K562 (cell line): ENCODE measurements around the gene GASK1B. TPM values are rescaled to one million over a fixed set of nuclear protein-coding genes. Genes with fewer than 3 reads are reported as not detected.

ENCODE experiments used
- ATF1 ChIP-seq, 2 experiments: fragments of 450-650 bp in 1 of 2; IDR thresholded peaks; 2 replicates each; pipeline ENCODE4 v1.6.1; 2016; ENCODE audit warnings: missing compliant biosample characterization in 1 of 2, missing genetic modification characterization in 1 of 2
- C11orf30 ChIP-seq: fragments of 450-650 bp; IDR thresholded peaks from 2 replicates; pipeline ENCODE4 v1.6.1; 2016; ENCODE audit warnings: low read depth, mild to moderate bottlenecking
- ELF4 ChIP-seq: fragments of 450-650 bp; formaldehyde crosslinking; IDR thresholded peaks from 2 replicates; pipeline ENCODE4 v1.4.0; 2022; ENCODE audit warnings: missing genetic modification characterization
- FOSL1 ChIP-seq: fragments of 200-800 bp; sonication (Bioruptor generic); conservative IDR thresholded peaks from 2 replicates; pipeline ENCODE4 v1.6.1; 2016; ENCODE audit warnings: missing genetic modification characterization, missing compliant biosample characterization
- PHF20 ChIP-seq: fragments of 450-650 bp; IDR thresholded peaks from 2 replicates; pipeline ENCODE4 v1.6.1; 2018; ENCODE audit not compliant: partially characterized antibody
- RBFOX2 ChIP-seq: fragments of 200-400 bp; formaldehyde crosslinking; IDR thresholded peaks from 2 replicates; pipeline ENCODE4 v1.6.1; 2017; ENCODE audit warnings: low read depth, mild to moderate bottlenecking, low read length, moderate library complexity
- polyA plus RNA-seq, 8 experiments: library from polyadenylated mRNA; depleted of rRNA in 4 of 8; stranded (reverse) in 5 of 8; unstranded in 3 of 8; fragments of >200 nt; fragmentation: Nextera tagmentation in 2 of 8; fragmentation: Illumina TruSeq in 1 of 8; extraction: Ambion mirVana in 2 of 8; extraction: Trizol in 1 of 8; gene quantifications; 2 replicates each; pipeline versions ENCODE4 v1.2.1 to v1.2.3, GENCODE V29; 2011 to 2014; ENCODE audit warnings: inconsistent platforms in 1 of 8, missing spikeins in 1 of 8
- total RNA-seq, 7 experiments: library from RNA; depleted of rRNA in 6 of 7; stranded (reverse); fragments of >200 nt in 6 of 7; fragmentation: Illumina TruSeq in 2 of 7; extraction: Trizol in 2 of 7; gene quantifications; 2 replicates each; pipeline versions ENCODE4 v1.2.1 to v1.2.3, GENCODE V29; 2011 to 2021; ENCODE audit warnings: low replicate concordance in 1 of 7
- TF ChIP-seq, protein P1 (sequence below), 2 experiments: fragments of 450-650 bp; IDR thresholded peaks; 2 replicates each; pipeline ENCODE4 v1.6.1; 2018; ENCODE audit warnings: mild to moderate bottlenecking in 2 of 2, low read depth in 1 of 2; ENCODE audit not compliant: partially characterized antibody in 2 of 2
- TF ChIP-seq, protein P2 (sequence below), 2 experiments: fragments of 450-650 bp; conservative IDR thresholded peaks; 2 replicates each; pipeline ENCODE4 v1.6.1; 2017; ENCODE audit warnings: mild to moderate bottlenecking in 2 of 2, moderate library complexity in 2 of 2
- TF ChIP-seq, protein P3 (sequence below): sonication (generic); formaldehyde crosslinking; IDR thresholded peaks from 2 replicates; pipeline ENCODE4 v1.8.0; 2022; ENCODE audit warnings: missing genetic modification reagents, mild to moderate bottlenecking, borderline replicate concordance
- TF ChIP-seq, protein P4 (sequence below), 2 experiments: IDR thresholded peaks; 2 replicates each; pipeline ENCODE4 v1.6.1; 2011; ENCODE audit warnings: borderline replicate concordance in 1 of 2, control low read depth in 1 of 2, low read depth in 1 of 2, low read length in 1 of 2, mild to moderate bottlenecking in 1 of 2, mixed read lengths in 1 of 2, moderate library complexity in 1 of 2; ENCODE audit not compliant: insufficient read depth in 1 of 2, insufficient read length in 1 of 2, poor library complexity in 1 of 2, severe bottlenecking in 1 of 2; ENCODE audit errors: extremely low read depth in 1 of 2
- TF ChIP-seq, protein P5 (sequence below), 2 experiments: fragments of 450-650 bp in 1 of 2; IDR thresholded peaks; 2 replicates each; pipeline ENCODE4 v1.6.1; 2011 to 2017; ENCODE audit warnings: low read depth in 2 of 2, antibody characterized with exemption in 1 of 2, borderline replicate concordance in 1 of 2, low read length in 1 of 2, mild to moderate bottlenecking in 1 of 2, mixed read lengths in 1 of 2; ENCODE audit not compliant: control insufficient read depth in 1 of 2
- TF ChIP-seq, protein P6 (sequence below): fragments of 450-650 bp; IDR thresholded peaks from 2 replicates; pipeline ENCODE4 v1.6.1; 2016; ENCODE audit warnings: mild to moderate bottlenecking

GASK1B gene
- total and polyA plus RNA-seq, 9 of the 15 experiments (the other 6 are each of a cell fraction or from before 2014, with no cell fraction given) = 0.13 to 1.2 (median 0.61) TPM

DNA sequence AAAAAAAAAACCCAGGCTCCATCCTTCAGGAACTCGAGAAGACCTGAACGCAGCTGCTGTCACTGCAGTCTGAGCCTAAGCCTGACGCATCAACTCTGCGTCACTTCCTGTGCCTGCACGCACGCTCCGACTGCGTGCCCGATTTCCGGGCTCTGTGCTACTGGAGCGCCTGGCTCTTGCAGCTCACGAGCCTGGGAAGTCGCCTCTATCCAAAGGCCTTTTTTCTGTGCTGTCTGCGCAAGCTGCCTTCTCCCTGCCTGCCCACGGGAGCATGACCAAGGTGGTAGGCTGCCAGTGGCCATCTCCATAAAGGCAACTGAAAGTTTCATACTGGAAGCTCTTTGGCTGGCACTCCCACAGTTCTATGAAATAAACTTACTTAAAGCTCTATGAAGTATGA lies 9.9 kb upstream of the GASK1B start (continued):
- TF ChIP-seq, protein P1, sequence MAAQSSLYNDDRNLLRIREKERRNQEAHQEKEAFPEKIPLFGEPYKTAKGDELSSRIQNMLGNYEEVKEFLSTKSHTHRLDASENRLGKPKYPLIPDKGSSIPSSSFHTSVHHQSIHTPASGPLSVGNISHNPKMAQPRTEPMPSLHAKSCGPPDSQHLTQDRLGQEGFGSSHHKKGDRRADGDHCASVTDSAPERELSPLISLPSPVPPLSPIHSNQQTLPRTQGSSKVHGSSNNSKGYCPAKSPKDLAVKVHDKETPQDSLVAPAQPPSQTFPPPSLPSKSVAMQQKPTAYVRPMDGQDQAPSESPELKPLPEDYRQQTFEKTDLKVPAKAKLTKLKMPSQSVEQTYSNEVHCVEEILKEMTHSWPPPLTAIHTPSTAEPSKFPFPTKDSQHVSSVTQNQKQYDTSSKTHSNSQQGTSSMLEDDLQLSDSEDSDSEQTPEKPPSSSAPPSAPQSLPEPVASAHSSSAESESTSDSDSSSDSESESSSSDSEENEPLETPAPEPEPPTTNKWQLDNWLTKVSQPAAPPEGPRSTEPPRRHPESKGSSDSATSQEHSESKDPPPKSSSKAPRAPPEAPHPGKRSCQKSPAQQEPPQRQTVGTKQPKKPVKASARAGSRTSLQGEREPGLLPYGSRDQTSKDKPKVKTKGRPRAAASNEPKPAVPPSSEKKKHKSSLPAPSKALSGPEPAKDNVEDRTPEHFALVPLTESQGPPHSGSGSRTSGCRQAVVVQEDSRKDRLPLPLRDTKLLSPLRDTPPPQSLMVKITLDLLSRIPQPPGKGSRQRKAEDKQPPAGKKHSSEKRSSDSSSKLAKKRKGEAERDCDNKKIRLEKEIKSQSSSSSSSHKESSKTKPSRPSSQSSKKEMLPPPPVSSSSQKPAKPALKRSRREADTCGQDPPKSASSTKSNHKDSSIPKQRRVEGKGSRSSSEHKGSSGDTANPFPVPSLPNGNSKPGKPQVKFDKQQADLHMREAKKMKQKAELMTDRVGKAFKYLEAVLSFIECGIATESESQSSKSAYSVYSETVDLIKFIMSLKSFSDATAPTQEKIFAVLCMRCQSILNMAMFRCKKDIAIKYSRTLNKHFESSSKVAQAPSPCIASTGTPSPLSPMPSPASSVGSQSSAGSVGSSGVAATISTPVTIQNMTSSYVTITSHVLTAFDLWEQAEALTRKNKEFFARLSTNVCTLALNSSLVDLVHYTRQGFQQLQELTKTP (IDR thresholded peaks at IDR 0.05; ENCODE audit: low read depth in 1 of 2, partially characterized antibody in 2 of 2) = peak in 1 of 2 experiments; percentile 24
- TF ChIP-seq, protein P2, sequence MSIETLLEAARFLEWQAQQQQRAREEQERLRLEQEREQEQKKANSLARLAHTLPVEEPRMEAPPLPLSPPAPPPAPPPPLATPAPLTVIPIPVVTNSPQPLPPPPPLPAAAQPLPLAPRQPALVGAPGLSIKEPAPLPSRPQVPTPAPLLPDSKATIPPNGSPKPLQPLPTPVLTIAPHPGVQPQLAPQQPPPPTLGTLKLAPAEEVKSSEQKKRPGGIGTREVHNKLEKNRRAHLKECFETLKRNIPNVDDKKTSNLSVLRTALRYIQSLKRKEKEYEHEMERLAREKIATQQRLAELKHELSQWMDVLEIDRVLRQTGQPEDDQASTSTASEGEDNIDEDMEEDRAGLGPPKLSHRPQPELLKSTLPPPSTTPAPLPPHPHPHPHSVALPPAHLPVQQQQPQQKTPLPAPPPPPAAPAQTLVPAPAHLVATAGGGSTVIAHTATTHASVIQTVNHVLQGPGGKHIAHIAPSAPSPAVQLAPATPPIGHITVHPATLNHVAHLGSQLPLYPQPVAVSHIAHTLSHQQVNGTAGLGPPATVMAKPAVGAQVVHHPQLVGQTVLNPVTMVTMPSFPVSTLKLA (conservative IDR thresholded peaks at IDR 0.05) = 0 out of 4 replicates have a peak, but pooled peaks of 1 of the 2 experiments have one; percentile 23
- peak; percentile 40 for TF ChIP-seq FOSL1 (tag)
- TF ChIP-seq, protein P3, sequence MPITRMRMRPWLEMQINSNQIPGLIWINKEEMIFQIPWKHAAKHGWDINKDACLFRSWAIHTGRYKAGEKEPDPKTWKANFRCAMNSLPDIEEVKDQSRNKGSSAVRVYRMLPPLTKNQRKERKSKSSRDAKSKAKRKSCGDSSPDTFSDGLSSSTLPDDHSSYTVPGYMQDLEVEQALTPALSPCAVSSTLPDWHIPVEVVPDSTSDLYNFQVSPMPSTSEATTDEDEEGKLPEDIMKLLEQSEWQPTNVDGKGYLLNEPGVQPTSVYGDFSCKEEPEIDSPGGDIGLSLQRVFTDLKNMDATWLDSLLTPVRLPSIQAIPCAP = no peak
- TF ChIP-seq, protein P4, sequence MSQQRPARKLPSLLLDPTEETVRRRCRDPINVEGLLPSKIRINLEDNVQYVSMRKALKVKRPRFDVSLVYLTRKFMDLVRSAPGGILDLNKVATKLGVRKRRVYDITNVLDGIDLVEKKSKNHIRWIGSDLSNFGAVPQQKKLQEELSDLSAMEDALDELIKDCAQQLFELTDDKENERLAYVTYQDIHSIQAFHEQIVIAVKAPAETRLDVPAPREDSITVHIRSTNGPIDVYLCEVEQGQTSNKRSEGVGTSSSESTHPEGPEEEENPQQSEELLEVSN (IDR thresholded peaks at IDR 0.05; ENCODE audit: borderline replicate concordance in 1 of 2, extremely low read depth in 1 of 2, insufficient read depth in 1 of 2, insufficient read length in 1 of 2, low read depth in 1 of 2, low read length in 1 of 2, poor library complexity in 1 of 2, severe bottlenecking in 1 of 2) = peak in 1 of 2 experiments; percentile 46
- TF ChIP-seq PHF20 = peak; percentile 87
- TF ChIP-seq ATF1 (CRISPR knock-in tag; IDR thresholded peaks at IDR 0.05) = peak; percentile 60
- TF ChIP-seq ATF1 (tag; IDR thresholded peaks at IDR 0.05) = peak; percentile 91
- TF ChIP-seq, protein P5, sequence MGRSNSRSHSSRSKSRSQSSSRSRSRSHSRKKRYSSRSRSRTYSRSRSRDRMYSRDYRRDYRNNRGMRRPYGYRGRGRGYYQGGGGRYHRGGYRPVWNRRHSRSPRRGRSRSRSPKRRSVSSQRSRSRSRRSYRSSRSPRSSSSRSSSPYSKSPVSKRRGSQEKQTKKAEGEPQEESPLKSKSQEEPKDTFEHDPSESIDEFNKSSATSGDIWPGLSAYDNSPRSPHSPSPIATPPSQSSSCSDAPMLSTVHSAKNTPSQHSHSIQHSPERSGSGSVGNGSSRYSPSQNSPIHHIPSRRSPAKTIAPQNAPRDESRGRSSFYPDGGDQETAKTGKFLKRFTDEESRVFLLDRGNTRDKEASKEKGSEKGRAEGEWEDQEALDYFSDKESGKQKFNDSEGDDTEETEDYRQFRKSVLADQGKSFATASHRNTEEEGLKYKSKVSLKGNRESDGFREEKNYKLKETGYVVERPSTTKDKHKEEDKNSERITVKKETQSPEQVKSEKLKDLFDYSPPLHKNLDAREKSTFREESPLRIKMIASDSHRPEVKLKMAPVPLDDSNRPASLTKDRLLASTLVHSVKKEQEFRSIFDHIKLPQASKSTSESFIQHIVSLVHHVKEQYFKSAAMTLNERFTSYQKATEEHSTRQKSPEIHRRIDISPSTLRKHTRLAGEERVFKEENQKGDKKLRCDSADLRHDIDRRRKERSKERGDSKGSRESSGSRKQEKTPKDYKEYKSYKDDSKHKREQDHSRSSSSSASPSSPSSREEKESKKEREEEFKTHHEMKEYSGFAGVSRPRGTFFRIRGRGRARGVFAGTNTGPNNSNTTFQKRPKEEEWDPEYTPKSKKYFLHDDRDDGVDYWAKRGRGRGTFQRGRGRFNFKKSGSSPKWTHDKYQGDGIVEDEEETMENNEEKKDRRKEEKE (IDR thresholded peaks at IDR 0.05; ENCODE audit: borderline replicate concordance in 1 of 2, control insufficient read depth in 1 of 2, low read depth in 2 of 2, low read length in 1 of 2) = no peak
- peak; percentile 67 for TF ChIP-seq RBFOX2
- TF ChIP-seq ELF4 = no peak
- TF ChIP-seq, protein P6, sequence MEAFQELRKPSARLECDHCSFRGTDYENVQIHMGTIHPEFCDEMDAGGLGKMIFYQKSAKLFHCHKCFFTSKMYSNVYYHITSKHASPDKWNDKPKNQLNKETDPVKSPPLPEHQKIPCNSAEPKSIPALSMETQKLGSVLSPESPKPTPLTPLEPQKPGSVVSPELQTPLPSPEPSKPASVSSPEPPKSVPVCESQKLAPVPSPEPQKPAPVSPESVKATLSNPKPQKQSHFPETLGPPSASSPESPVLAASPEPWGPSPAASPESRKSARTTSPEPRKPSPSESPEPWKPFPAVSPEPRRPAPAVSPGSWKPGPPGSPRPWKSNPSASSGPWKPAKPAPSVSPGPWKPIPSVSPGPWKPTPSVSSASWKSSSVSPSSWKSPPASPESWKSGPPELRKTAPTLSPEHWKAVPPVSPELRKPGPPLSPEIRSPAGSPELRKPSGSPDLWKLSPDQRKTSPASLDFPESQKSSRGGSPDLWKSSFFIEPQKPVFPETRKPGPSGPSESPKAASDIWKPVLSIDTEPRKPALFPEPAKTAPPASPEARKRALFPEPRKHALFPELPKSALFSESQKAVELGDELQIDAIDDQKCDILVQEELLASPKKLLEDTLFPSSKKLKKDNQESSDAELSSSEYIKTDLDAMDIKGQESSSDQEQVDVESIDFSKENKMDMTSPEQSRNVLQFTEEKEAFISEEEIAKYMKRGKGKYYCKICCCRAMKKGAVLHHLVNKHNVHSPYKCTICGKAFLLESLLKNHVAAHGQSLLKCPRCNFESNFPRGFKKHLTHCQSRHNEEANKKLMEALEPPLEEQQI = peak; percentile 48; the same call in 1 of the 2 replicates
- peak; percentile 35; the same call in 1 of the 2 replicates for TF ChIP-seq C11orf30
